Measurements from ENCODE around the gene DNTTIP2. TPM values are rescaled to one million over a fixed set of nuclear protein-coding genes. Genes with fewer than 3 reads are reported as not detected.
"Not testable (repeated sequence)": the region's sequence is repeated elsewhere in the genome, so short reads cannot be mapped to it uniquely, and the experiment has no call there.

The DNTTIP2 gene
- total and polyA plus RNA-seq, 5 experiments from 2014 or later = 68.8 to 87.6 (median 72.9) TPM

DNA sequence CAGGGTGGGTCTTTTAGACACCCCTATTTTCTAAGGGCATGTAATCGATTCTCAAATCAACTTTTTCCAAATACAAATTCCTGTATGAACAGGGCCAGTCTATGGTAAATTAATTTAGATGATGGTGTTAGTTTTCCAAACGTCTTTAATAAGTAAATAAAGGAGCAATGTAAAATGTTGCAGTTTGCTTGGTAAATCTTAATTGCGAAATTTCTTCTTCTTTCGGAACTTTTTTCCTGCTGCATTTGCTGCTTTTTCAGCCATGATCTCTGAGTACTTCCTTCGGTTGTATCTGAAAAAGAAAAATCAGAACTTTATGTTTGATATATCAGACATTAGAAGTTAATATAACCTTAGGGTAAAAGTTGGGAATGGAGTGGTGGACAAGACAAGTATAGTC lies 9.4 kb downstream of the DNTTIP2 start:
- no peak overlapping the region for H3K4me3 Mint-ChIP-seq
- POLR2A ChIA-PET = no interaction called here
- H3K4me1 Mint-ChIP-seq = peaks cover 6 to 10% (median 8%) of the 10 kb centered on the region in 4 donors
- no peaks in the 10 kb centered on the region for H3K27me3 Mint-ChIP-seq
- ATAC-seq (no peak), DNase-seq (no peak)
- peaks cover 0 to 74% (median 28%) of the 10 kb centered on the region in 3 donors for H3K36me3 Mint-ChIP-seq
- H3K27ac Mint-ChIP-seq = no peak overlapping the region
- no peaks in the 10 kb centered on the region for H3K9me3 Mint-ChIP-seq

DNA sequence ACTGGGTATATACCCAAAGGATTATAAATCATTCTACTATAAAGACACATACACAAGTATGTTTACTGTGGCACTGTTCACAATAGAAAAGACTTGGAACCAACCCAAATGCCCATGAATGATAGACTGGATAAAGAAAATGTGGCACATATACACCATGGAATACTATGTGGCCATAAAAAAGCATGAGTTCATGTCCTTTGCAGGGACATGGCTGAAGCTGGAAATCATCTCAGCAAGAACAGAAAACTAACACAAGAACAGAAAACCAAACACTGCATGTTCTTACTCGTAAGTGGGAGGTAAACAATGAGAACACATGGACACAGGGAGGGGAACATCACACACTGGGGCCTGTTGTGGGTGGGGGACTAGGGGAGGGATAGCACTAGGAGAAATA lies 10.5 kb downstream of the DNTTIP2 start:
- H3K27me3 Mint-ChIP-seq, ATAC-seq, DNase-seq, H3K4me3 Mint-ChIP-seq, H3K9me3 Mint-ChIP-seq, H3K4me1 Mint-ChIP-seq, POLR2A ChIA-PET: not testable (repeated sequence)
- Mint-ChIP-seq H3K27ac (peak overlapping the region in 5 of 10 donors; percentile 1 to 87 (median 15)), H3K36me3 (peaks cover 0 to 63% (median 25%) of the 10 kb centered on the region in 3 donors)

DNA sequence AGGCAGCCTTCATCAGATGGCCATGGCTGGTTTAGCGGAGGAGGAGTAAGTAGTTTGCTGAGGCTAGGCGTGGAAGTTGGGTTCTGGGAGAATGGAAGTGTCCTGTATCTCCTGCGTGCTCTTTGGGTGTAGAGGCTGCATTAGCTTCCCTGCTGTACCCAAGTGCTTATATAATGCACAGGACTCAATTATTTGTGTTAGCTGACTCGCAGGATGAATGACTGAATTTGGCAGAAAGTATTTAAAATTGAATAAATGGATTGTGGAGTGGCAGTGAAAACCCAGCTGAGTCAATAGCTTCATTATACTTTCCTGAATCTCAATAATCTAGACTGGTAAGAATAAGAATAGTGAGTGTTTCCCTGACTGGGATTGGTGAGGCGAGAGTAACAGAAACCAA lies 13.8 kb downstream of the DNTTIP2 start:
- no peaks in the 10 kb centered on the region for H3K27me3 Mint-ChIP-seq
- POLR2A ChIA-PET = no interaction called here
- H3K4me1 Mint-ChIP-seq = no peaks in the 10 kb centered on the region
- peaks cover 0 to 33% (median 11%) of the 10 kb centered on the region in 3 donors for H3K36me3 Mint-ChIP-seq
- DNase-seq (no peak), ATAC-seq (no peak)
- no peaks in the 10 kb centered on the region for H3K9me3 Mint-ChIP-seq
- H3K4me3 Mint-ChIP-seq = no peak overlapping the region
- H3K27ac Mint-ChIP-seq = peak overlapping the region in 7 of 10 donors; percentile 9 to 70 (median 37)

DNA sequence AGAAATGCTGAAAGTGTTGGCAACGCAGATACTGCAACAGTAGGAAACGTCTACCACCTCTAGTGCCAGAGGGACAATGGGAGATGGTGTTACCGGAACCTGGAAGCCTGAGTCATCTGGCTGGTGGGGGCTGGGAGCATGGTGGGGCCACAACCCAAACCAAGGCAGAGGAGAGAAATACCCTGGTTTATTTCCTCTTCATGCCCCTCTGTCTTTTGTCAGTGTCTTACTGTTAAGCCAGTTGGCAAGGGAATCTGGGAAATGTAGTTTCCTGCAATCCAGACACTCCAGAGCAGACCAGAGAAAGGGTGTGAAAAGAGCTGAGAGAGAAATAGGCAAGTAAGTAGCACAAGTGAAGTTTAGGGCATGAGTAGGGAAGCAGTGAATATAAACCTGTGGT lies 14.8 kb downstream of the DNTTIP2 start:
- POLR2A ChIA-PET = no interaction called here
- no peaks in the 10 kb centered on the region for H3K27me3 Mint-ChIP-seq
- no peaks in the 10 kb centered on the region for H3K9me3 Mint-ChIP-seq
- DNase-seq = no peak
- H3K4me3 Mint-ChIP-seq = no peak overlapping the region
- no peaks in the 10 kb centered on the region for H3K4me1 Mint-ChIP-seq
- H3K27ac Mint-ChIP-seq = peak overlapping the region in 6 of 10 donors; percentile 1 to 70 (median 26)
- H3K36me3 Mint-ChIP-seq = peaks cover 0 to 22% (median 4%) of the 10 kb centered on the region in 3 donors
- ATAC-seq = no peak

DNA sequence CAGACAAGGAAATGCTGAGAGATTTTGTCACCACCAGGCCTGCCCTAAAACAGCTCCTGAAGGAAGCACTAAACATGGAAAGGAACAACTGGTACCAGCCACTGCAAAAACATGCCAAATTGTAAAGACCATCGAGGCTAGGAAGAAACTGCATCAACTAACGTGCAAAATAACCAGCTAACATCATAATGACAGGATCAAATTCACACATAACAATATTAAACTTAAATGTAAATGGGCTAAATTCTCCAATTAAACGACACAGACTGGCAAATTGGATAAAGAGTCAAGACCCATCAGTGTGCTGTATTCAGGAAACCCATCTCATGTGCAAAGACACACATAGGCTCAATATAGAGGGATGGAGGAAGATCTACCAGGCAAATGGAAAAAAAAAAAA lies 21.4 kb downstream of the DNTTIP2 start:
- not testable (repeated sequence) for ATAC-seq

GRCh38 chr1:93855983-93856382 lies 23.0 kb downstream of the DNTTIP2 start:
- H3K36me3 Mint-ChIP-seq, H3K4me1 Mint-ChIP-seq, H3K4me3 Mint-ChIP-seq, DNase-seq, H3K9me3 Mint-ChIP-seq, ATAC-seq: not testable (repeated sequence)
- peaks cover 2 to 17% (median 12%) of the 10 kb centered on the region in 5 donors for H3K27me3 Mint-ChIP-seq
- POLR2A ChIA-PET = interaction anchor here (1.9 kb wide), 1 partner anchor 10 kb away, joined by 5 read pairs; no protein-coding TSS in a partner anchor
- H3K27ac Mint-ChIP-seq = peak overlapping the region in 1 of 10 donors; percentile 15

More for the DNA sequence above, 21.4 kb downstream of the DNTTIP2 start:
- H3K27ac Mint-ChIP-seq, H3K4me3 Mint-ChIP-seq, POLR2A ChIA-PET, DNase-seq, H3K36me3 Mint-ChIP-seq, H3K9me3 Mint-ChIP-seq, H3K4me1 Mint-ChIP-seq: not testable (repeated sequence)
- H3K27me3 Mint-ChIP-seq = peaks cover 2 to 17% (median 12%) of the 10 kb centered on the region in 5 donors

DNA sequence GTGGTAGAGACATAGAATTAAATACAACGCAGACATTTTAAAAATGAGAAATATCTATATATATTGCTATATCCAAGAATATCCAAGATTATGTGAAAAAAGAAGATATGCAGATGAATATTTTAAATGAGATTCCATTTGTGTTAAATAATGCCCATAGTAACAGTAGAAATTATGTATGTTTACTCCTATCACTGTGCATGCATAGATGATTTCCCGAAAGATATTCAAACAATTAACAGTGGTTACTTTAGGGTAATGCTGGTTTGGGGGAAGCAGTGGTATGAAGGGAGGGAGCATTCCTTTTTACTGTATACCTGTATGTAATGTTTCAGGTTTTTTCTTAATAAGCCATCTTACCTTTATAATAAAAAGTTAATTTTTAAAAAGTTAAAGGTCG lies 25.1 kb downstream of the DNTTIP2 start:
- H3K36me3 Mint-ChIP-seq = no peaks in the 10 kb centered on the region
- H3K4me1 Mint-ChIP-seq = peaks cover 6 to 10% (median 7%) of the 10 kb centered on the region in 4 donors
- H3K4me3 Mint-ChIP-seq = no peak overlapping the region
- no peak overlapping the region for H3K27ac Mint-ChIP-seq
- DNase-seq (no peak), ATAC-seq (no peak)
- H3K27me3 Mint-ChIP-seq = peaks cover 2 to 16% (median 12%) of the 10 kb centered on the region in 5 donors
- POLR2A ChIA-PET = interaction anchor here (1.9 kb wide), 1 partner anchor 8 kb away, joined by 5 read pairs; no protein-coding TSS in a partner anchor
- H3K9me3 Mint-ChIP-seq = peaks cover 0 to 8% (median 0%) of the 10 kb centered on the region in 9 donors

DNA sequence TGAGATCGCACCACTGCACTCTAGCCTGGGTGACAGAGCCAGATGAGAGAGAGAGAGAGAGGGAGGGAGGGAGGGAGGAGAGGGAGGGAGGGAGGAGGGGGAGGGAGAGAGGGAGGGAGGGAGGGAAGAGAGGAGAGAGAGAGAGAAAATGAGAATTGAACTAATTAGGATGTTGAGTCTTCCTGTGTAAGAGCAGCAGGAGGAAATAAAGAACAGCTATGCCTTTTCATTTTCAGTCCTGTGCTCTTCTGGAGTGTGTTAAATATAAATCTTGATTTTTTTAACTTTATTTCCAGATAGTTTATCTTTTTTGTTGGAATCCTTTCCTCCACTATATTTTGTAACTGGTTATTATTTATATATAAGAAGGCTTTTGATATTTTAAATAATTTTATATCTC lies 27.1 kb downstream of the DNTTIP2 start:
- POLR2A ChIA-PET = no interaction called here
- Mint-ChIP-seq H3K27me3 (peaks cover under 1 to 16% (median 13%) of the 10 kb centered on the region in 5 donors), H3K36me3 (peaks cover 0 to 2% (median 1%) of the 10 kb centered on the region in 3 donors), H3K4me1 (peaks cover 13 to 22% (median 17%) of the 10 kb centered on the region in 4 donors), H3K4me3 (no peak overlapping the region), H3K27ac (peak overlapping the region in 1 of 10 donors; percentile 55), H3K9me3 (peaks cover 0 to 8% (median 0%) of the 10 kb centered on the region in 9 donors)
- DNase-seq (no peak), ATAC-seq (no peak)

GRCh38 chr1:93851327-93851712 lies 27.7 kb downstream of the DNTTIP2 start:
- Mint-ChIP-seq H3K27ac (peak overlapping the region in 1 of 10 donors; percentile 55), H3K36me3 (peaks cover 0 to 2% (median 1%) of the 10 kb centered on the region in 3 donors), H3K4me3 (no peak overlapping the region), H3K4me1 (peaks cover 13 to 22% (median 17%) of the 10 kb centered on the region in 4 donors), H3K27me3 (peaks cover 0 to 18% (median 12%) of the 10 kb centered on the region in 5 donors), H3K9me3 (peaks cover 0 to 8% (median 0%) of the 10 kb centered on the region in 9 donors)
- no peak for ATAC-seq
- POLR2A ChIA-PET = no interaction called here
- no peak for DNase-seq

DNA sequence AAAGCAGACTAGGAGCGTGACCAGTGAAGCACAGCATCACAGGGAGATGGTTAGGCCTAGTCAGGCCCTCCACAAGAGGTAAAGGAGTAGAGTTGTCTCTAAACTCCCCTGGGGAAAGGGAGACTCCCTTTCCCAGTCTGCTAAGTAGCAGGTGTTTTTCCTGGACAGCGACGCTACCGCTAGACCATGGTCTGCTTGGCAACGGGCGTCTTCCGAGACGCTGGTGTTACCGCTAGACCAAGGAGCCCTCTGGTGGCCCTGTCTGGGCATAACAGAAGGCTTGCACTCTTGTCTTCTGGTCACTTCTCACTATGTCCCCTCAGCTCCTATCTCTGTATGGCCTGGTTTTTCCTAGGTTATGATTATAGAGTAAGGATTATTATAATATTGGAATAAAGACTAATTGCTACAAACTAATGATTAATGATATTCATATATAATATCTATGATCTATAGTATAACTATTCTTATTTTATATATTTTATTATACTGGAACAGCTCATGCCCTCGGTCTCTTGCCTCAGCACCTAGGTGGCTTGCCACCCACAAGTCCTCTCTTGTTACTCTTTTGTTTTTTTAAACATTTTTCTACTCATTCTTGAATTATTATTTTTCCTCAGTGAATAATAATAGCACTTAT lies 28.2 kb downstream of the DNTTIP2 start:
- POLR2A ChIA-PET, H3K9me3 Mint-ChIP-seq, ATAC-seq, H3K36me3 Mint-ChIP-seq: not testable (repeated sequence)
- DNase-seq = peak; percentile 5 to 75 (median 43)
- Mint-ChIP-seq H3K27ac (peak overlapping the region in 1 of 10 donors; percentile 59), H3K27me3 (peaks cover 0 to 18% (median 12%) of the 10 kb centered on the region in 5 donors), H3K4me3 (peak overlapping the region in 7 of 10 donors; percentile 24 to 51 (median 30)), H3K4me1 (peaks cover 14 to 25% (median 20%) of the 10 kb centered on the region in 4 donors)

GRCh38 chr1:93848350-93848883 lies 30.6 kb downstream of the DNTTIP2 start:
- peaks cover 0 to 6% (median 0%) of the 10 kb centered on the region in 5 donors for H3K27me3 Mint-ChIP-seq
- ATAC-seq (no peak), DNase-seq (no peak)
- H3K36me3 Mint-ChIP-seq = peaks cover 0 to 2% (median 1%) of the 10 kb centered on the region in 3 donors
- peaks cover 15 to 42% (median 35%) of the 10 kb centered on the region in 4 donors for H3K4me1 Mint-ChIP-seq
- H3K4me3 Mint-ChIP-seq = peak overlapping the region; percentile 89 to 99 (median 96)
- POLR2A ChIA-PET = interaction anchor here (1.1 to 3.7 kb wide), 4 partner anchors 30 to 888 kb away, joined by 3 to 48 read pairs (median 6); partner anchors contain the start of genes ABCD3, DNTTIP2 and GCLM
- peaks cover 0 to 8% (median 0%) of the 10 kb centered on the region in 9 donors for H3K9me3 Mint-ChIP-seq
- H3K27ac Mint-ChIP-seq = peak overlapping the region; percentile 94 to 100 (median 96)

- Mint-ChIP-seq H3K9me3 (peaks cover 0 to 8% (median 0%) of the 10 kb centered on the region in 9 donors), H3K4me1 (peaks cover 15 to 42% (median 35%) of the 10 kb centered on the region in 4 donors), H3K4me3 (peak overlapping the region; percentile 89 to 99 (median 96)), H3K27ac (peak overlapping the region; percentile 94 to 100 (median 96)), H3K27me3 (peaks cover 0 to 6% (median 0%) of the 10 kb centered on the region in 5 donors), H3K36me3 (peaks cover 0 to 2% (median 1%) of the 10 kb centered on the region in 3 donors)
- ATAC-seq (peak; percentile 42 to 45), DNase-seq (peak in 9 of 10 donors; percentile 52 to 82 (median 64))
- POLR2A ChIA-PET = interaction anchor here (0.6 to 3.7 kb wide), 6 partner anchors 30 to 888 kb away, joined by 3 to 48 read pairs (median 6); partner anchors contain the start of genes ABCD3, DIPK1A, DNTTIP2 and GCLM
Measured at GRCh38 chr1:93847811-93848288, 31.2 kb downstream of the DNTTIP2 start.

All from naive thymus-derived CD8-positive, alpha-beta T cell (primary cell).